ENCODE measurements around the gene S1PR3. TPM values are rescaled to one million over a fixed set of nuclear protein-coding genes. Genes with fewer than 3 reads are reported as not detected.

S1PR3 gene
- polyA plus RNA-seq, 1 experiment = 33.1 TPM

- H3K4me3 ChIP-seq (ENCODE audit: low read depth, low read length) = no peak overlapping the region
- no peak for DNase-seq (ENCODE audit: low read depth, low spot score)
- no peak overlapping the region for H3K27ac ChIP-seq (ENCODE audit: low read depth, low read length)
- no peaks in the 10 kb centered on the region; the same call in 1 of the 2 replicates for H3K9me3 ChIP-seq (ENCODE audit: control insufficient read depth, insufficient read depth, low read length)
- ChIA-PET CTCF (no interaction called here), POLR2A (no interaction called here)
- H3K27me3 ChIP-seq (ENCODE audit: control insufficient read depth, insufficient read depth, low read length) = peaks cover 4% of the 10 kb centered on the region
- TF ChIP-seq CTCF (IDR thresholded peaks at IDR 0.05; ENCODE audit: low read depth, low read length) = no peak
Observed at GRCh38 chr9:88987661-88988060, 3.6 kb upstream of the S1PR3 start.

GRCh38 chr9:88988796-88989641 lies 2.2 kb upstream of the S1PR3 start:
- Histone ChIP-seq H3K9me3 (ENCODE audit: control insufficient read depth, insufficient read depth, low read length) (no peaks in the 10 kb centered on the region; the same call in 1 of the 2 replicates), H3K27me3 (ENCODE audit: control insufficient read depth, insufficient read depth, low read length) (peaks cover 4% of the 10 kb centered on the region), H3K27ac (ENCODE audit: low read depth, low read length) (peak overlapping the region; percentile 54), H3K4me3 (ENCODE audit: low read depth, low read length) (no peak overlapping the region)
- POLR2A ChIA-PET = no interaction called here
- TF ChIP-seq CTCF (IDR thresholded peaks at IDR 0.05; ENCODE audit: low read depth, low read length) = no peak
- CTCF ChIA-PET = no interaction called here
- DNase-seq (ENCODE audit: low read depth, low spot score) = no peak

- Histone ChIP-seq H3K9me3 (ENCODE audit: control insufficient read depth, insufficient read depth, low read length) (no peaks in the 10 kb centered on the region; the same call in 1 of the 2 replicates), H3K4me3 (ENCODE audit: low read depth, low read length) (no peak overlapping the region), H3K27me3 (ENCODE audit: control insufficient read depth, insufficient read depth, low read length) (peaks cover 4% of the 10 kb centered on the region), H3K27ac (ENCODE audit: low read depth, low read length) (no peak overlapping the region)
- ChIA-PET POLR2A (no interaction called here), CTCF (interaction anchor here (0.7 kb wide), 1 partner anchor 394 kb away, joined by 5 read pairs; no protein-coding TSS in a partner anchor)
- no peak for TF ChIP-seq CTCF (IDR thresholded peaks at IDR 0.05; ENCODE audit: low read depth, low read length)
- DNase-seq (ENCODE audit: low read depth, low spot score) = no peak
Observed at GRCh38 chr9:88990041-88990728, 1.1 kb upstream of the S1PR3 start.

- no peak for DNase-seq (ENCODE audit: low read depth, low spot score)
- ChIA-PET POLR2A (no interaction called here), CTCF (interaction anchor here (0.7 kb wide), 1 partner anchor 394 kb away, joined by 5 read pairs; no protein-coding TSS in a partner anchor)
- H3K4me3 ChIP-seq (ENCODE audit: low read depth, low read length) = peak overlapping the region; percentile 91
- no peaks in the 10 kb centered on the region; the same call in 1 of the 2 replicates for H3K9me3 ChIP-seq (ENCODE audit: control insufficient read depth, insufficient read depth, low read length)
- peaks cover 4% of the 10 kb centered on the region for H3K27me3 ChIP-seq (ENCODE audit: control insufficient read depth, insufficient read depth, low read length)
- H3K27ac ChIP-seq (ENCODE audit: low read depth, low read length) = peak overlapping the region; percentile 21
- peak; percentile 22; the same call in 1 of the 2 replicates for TF ChIP-seq CTCF (IDR thresholded peaks at IDR 0.05; ENCODE audit: low read depth, low read length)
Observed at GRCh38 chr9:88990729-88991065, 571 bp upstream of the S1PR3 start.

- no peak for DNase-seq (ENCODE audit: low read depth, low spot score)
- Histone ChIP-seq H3K4me3 (ENCODE audit: low read depth, low read length) (peak overlapping the region; percentile 91), H3K27ac (ENCODE audit: low read depth, low read length) (no peak overlapping the region), H3K9me3 (ENCODE audit: control insufficient read depth, insufficient read depth, low read length) (no peaks in the 10 kb centered on the region; the same call in 1 of the 2 replicates), H3K27me3 (ENCODE audit: control insufficient read depth, insufficient read depth, low read length) (no peaks in the 10 kb centered on the region)
- TF ChIP-seq CTCF (IDR thresholded peaks at IDR 0.05; ENCODE audit: low read depth, low read length) = no peak
- ChIA-PET CTCF (interaction anchor here (0.6 to 1.4 kb wide), 4 partner anchors 8 to 399 kb away, joined by 3 to 5 read pairs (median 4); no protein-coding TSS in a partner anchor), POLR2A (interaction anchor here (1.0 kb wide), 1 partner anchor 168 kb away, joined by 3 read pairs; no protein-coding TSS in a partner anchor)
Observed at GRCh38 chr9:88992556-88992955, 1.3 kb downstream of the S1PR3 start.
